ENCODE measurements around the gene CAMK2D.

DNA sequence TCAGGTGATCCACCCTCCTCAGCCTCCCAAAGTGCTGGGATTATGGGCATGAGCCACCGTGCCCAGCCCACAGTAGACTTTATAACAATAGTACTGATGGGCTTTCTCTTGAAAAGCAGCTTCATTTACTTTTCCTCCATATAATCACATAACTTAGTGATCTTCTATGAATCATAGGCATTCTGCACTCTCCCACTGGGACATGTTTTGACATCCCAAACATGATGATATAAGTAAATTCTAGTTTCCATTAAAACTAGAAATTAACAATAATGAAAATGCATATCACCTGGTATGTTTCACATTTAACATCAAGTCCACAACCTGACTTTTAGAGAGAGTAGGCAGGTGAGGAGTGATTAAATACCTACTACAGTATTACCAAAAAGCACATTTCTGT lies 96.5 kb downstream of the CAMK2D start:
- TF ChIP-seq, protein P1, sequence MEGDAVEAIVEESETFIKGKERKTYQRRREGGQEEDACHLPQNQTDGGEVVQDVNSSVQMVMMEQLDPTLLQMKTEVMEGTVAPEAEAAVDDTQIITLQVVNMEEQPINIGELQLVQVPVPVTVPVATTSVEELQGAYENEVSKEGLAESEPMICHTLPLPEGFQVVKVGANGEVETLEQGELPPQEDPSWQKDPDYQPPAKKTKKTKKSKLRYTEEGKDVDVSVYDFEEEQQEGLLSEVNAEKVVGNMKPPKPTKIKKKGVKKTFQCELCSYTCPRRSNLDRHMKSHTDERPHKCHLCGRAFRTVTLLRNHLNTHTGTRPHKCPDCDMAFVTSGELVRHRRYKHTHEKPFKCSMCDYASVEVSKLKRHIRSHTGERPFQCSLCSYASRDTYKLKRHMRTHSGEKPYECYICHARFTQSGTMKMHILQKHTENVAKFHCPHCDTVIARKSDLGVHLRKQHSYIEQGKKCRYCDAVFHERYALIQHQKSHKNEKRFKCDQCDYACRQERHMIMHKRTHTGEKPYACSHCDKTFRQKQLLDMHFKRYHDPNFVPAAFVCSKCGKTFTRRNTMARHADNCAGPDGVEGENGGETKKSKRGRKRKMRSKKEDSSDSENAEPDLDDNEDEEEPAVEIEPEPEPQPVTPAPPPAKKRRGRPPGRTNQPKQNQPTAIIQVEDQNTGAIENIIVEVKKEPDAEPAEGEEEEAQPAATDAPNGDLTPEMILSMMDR (IDR thresholded peaks at IDR 0.05): no peak
- no peak for TF ChIP-seq POLR2A (IDR thresholded peaks at IDR 0.05)

Data from thyroid gland (tissue), 4 donors.